Measurements from ENCODE around the gene PLCB1.

The PLCB1 gene

GRCh38 chr20:8406391-8406790, 274.3 kb downstream of the PLCB1 start:
- Histone ChIP-seq H3K4ac (ENCODE audit: low read length) (no peak overlapping the region), H3K9ac (ENCODE audit: low read depth, low read length, poor library complexity) (no peak overlapping the region), H3K18ac (ENCODE audit: low read length) (no peak overlapping the region), H2BK12ac (ENCODE audit: low read length) (no peak overlapping the region), H3K4me1 (ENCODE audit: control insufficient read depth in 2 of 2, insufficient read depth in 1 of 2, low read depth in 1 of 2, low read length in 2 of 2) (no peaks in the 10 kb centered on the region), H2AFZ (ENCODE audit: low read length) (no peak overlapping the region), H2BK5ac (ENCODE audit: low read length) (no peak overlapping the region), H3K27ac (replicated peaks; ENCODE audit: low read length) (no peak overlapping the region), H4K8ac (ENCODE audit: low read depth, low read length) (no peak overlapping the region), H2BK15ac (ENCODE audit: low read length) (no peak overlapping the region), H3K4me2 (ENCODE audit: insufficient read depth, low read length, poor library complexity, severe bottlenecking) (no peak overlapping the region), H2BK120ac (ENCODE audit: low read depth, low read length) (no peak overlapping the region), H3K36me3 (replicated peaks in 1 of 2; ENCODE audit: control insufficient read depth in 2 of 2, insufficient read depth in 2 of 2, low read length in 2 of 2) (no peaks in the 10 kb centered on the region), H4K91ac (ENCODE audit: low read depth, low read length, poor library complexity) (no peak overlapping the region), H2AK5ac (ENCODE audit: low read depth, low read length) (no peak overlapping the region), H3K23ac (ENCODE audit: low read depth, low read length, poor library complexity) (no peak overlapping the region), H3K79me1 (ENCODE audit: low read depth, low read length) (peaks cover 1% of the 10 kb centered on the region), H3K9me3 (replicated peaks in 1 of 2; ENCODE audit: control insufficient read depth in 2 of 2, insufficient read depth in 1 of 2, low read depth in 1 of 2, low read length in 2 of 2) (no peaks in the 10 kb centered on the region), H3K27me3 (ENCODE audit: control insufficient read depth in 3 of 3, insufficient read depth in 3 of 3, low read depth in 1 of 3, low read length in 3 of 3) (no peaks in the 10 kb centered on the region), H3K14ac (ENCODE audit: low read length) (no peak overlapping the region), H3K4me3 (ENCODE audit: low read length in 2 of 2) (no peak overlapping the region)
- WGBS, 2 donors (ENCODE audit: extremely low coverage in 2 of 2, insufficient read length in 2 of 2, insufficient replicate concordance in 1 of 2): no CpG with 5 or more reads among the region's 1 CpG
- DNase-seq (ENCODE audit: low spot score): no peak

GRCh38 chr20:8408587-8409307, 276.7 kb downstream of the PLCB1 start:
- no CpG with 5 or more reads among the region's 4 CpGs for WGBS, 2 donors (ENCODE audit: extremely low coverage in 2 of 2, insufficient read length in 2 of 2, insufficient replicate concordance in 1 of 2)
- H3K14ac ChIP-seq (ENCODE audit: low read length): no peak overlapping the region
- H2BK5ac ChIP-seq (ENCODE audit: low read length): no peak overlapping the region
- H3K9me3 ChIP-seq (replicated peaks in 1 of 2; ENCODE audit: control insufficient read depth in 2 of 2, insufficient read depth in 1 of 2, low read depth in 1 of 2, low read length in 2 of 2): no peaks in the 10 kb centered on the region
- no peak overlapping the region for H2AFZ ChIP-seq (ENCODE audit: low read length)
- no peaks in the 10 kb centered on the region for H3K27me3 ChIP-seq (ENCODE audit: control insufficient read depth in 3 of 3, insufficient read depth in 3 of 3, low read depth in 1 of 3, low read length in 3 of 3)
- no peak overlapping the region for H3K18ac ChIP-seq (ENCODE audit: low read length)
- no peak overlapping the region for H3K4me2 ChIP-seq (ENCODE audit: insufficient read depth, low read length, poor library complexity, severe bottlenecking)
- no peaks in the 10 kb centered on the region for H3K36me3 ChIP-seq (replicated peaks in 1 of 2; ENCODE audit: control insufficient read depth in 2 of 2, insufficient read depth in 2 of 2, low read length in 2 of 2)
- no peak overlapping the region for H2AK5ac ChIP-seq (ENCODE audit: low read depth, low read length)
- peaks cover 1% of the 10 kb centered on the region for H3K79me1 ChIP-seq (ENCODE audit: low read depth, low read length)
- no peak overlapping the region for H3K4ac ChIP-seq (ENCODE audit: low read length)
- no peak overlapping the region for H3K23ac ChIP-seq (ENCODE audit: low read depth, low read length, poor library complexity)
- no peak overlapping the region for H3K27ac ChIP-seq (replicated peaks; ENCODE audit: low read length)
- H3K4me3 ChIP-seq (ENCODE audit: low read length in 2 of 2): no peak overlapping the region
- no peak overlapping the region for H4K91ac ChIP-seq (ENCODE audit: low read depth, low read length, poor library complexity)
- H2BK15ac ChIP-seq (ENCODE audit: low read length): no peak overlapping the region
- H2BK120ac ChIP-seq (ENCODE audit: low read depth, low read length): no peak overlapping the region
- no peaks in the 10 kb centered on the region for H3K4me1 ChIP-seq (ENCODE audit: control insufficient read depth in 2 of 2, insufficient read depth in 1 of 2, low read depth in 1 of 2, low read length in 2 of 2)
- no peak overlapping the region for H2BK12ac ChIP-seq (ENCODE audit: low read length)
- H4K8ac ChIP-seq (ENCODE audit: low read depth, low read length): no peak overlapping the region
- no peak overlapping the region for H3K9ac ChIP-seq (ENCODE audit: low read depth, low read length, poor library complexity)
- no peak for DNase-seq (ENCODE audit: low spot score)

GRCh38 chr20:8413691-8414090, 281.6 kb downstream of the PLCB1 start:
- Histone ChIP-seq H3K4ac (ENCODE audit: low read length) (no peak overlapping the region), H2BK120ac (ENCODE audit: low read depth, low read length) (no peak overlapping the region), H3K36me3 (replicated peaks in 1 of 2; ENCODE audit: control insufficient read depth in 2 of 2, insufficient read depth in 2 of 2, low read length in 2 of 2) (no peaks in the 10 kb centered on the region), H2BK15ac (ENCODE audit: low read length) (no peak overlapping the region), H3K79me1 (ENCODE audit: low read depth, low read length) (no peaks in the 10 kb centered on the region), H3K23ac (ENCODE audit: low read depth, low read length, poor library complexity) (no peak overlapping the region), H3K18ac (ENCODE audit: low read length) (no peak overlapping the region), H3K9ac (ENCODE audit: low read depth, low read length, poor library complexity) (no peak overlapping the region), H3K4me2 (ENCODE audit: insufficient read depth, low read length, poor library complexity, severe bottlenecking) (no peak overlapping the region), H4K8ac (ENCODE audit: low read depth, low read length) (no peak overlapping the region), H3K14ac (ENCODE audit: low read length) (no peak overlapping the region), H2BK5ac (ENCODE audit: low read length) (no peak overlapping the region), H3K27me3 (ENCODE audit: control insufficient read depth in 3 of 3, insufficient read depth in 3 of 3, low read depth in 1 of 3, low read length in 3 of 3) (no peaks in the 10 kb centered on the region), H4K91ac (ENCODE audit: low read depth, low read length, poor library complexity) (no peak overlapping the region), H2BK12ac (ENCODE audit: low read length) (no peak overlapping the region), H3K9me3 (replicated peaks in 1 of 2; ENCODE audit: control insufficient read depth in 2 of 2, insufficient read depth in 1 of 2, low read depth in 1 of 2, low read length in 2 of 2) (no peaks in the 10 kb centered on the region), H2AFZ (ENCODE audit: low read length) (no peak overlapping the region), H3K4me3 (ENCODE audit: low read length in 2 of 2) (no peak overlapping the region), H2AK5ac (ENCODE audit: low read depth, low read length) (no peak overlapping the region), H3K4me1 (ENCODE audit: control insufficient read depth in 2 of 2, insufficient read depth in 1 of 2, low read depth in 1 of 2, low read length in 2 of 2) (peaks cover 1 to 5% of the 10 kb centered on the region in 2 donors), H3K27ac (replicated peaks; ENCODE audit: low read length) (no peak overlapping the region)
- no peak for DNase-seq (ENCODE audit: low spot score)
- WGBS, 2 donors (ENCODE audit: extremely low coverage in 2 of 2, insufficient read length in 2 of 2, insufficient replicate concordance in 1 of 2): no CpG with 5 or more reads among the region's 2 CpGs

- Histone ChIP-seq H2AFZ (ENCODE audit: low read length) (no peak overlapping the region), H3K9me3 (replicated peaks in 1 of 2; ENCODE audit: control insufficient read depth in 2 of 2, insufficient read depth in 1 of 2, low read depth in 1 of 2, low read length in 2 of 2) (no peaks in the 10 kb centered on the region), H3K36me3 (replicated peaks in 1 of 2; ENCODE audit: control insufficient read depth in 2 of 2, insufficient read depth in 2 of 2, low read length in 2 of 2) (no peaks in the 10 kb centered on the region), H3K9ac (ENCODE audit: low read depth, low read length, poor library complexity) (no peak overlapping the region), H2AK5ac (ENCODE audit: low read depth, low read length) (no peak overlapping the region), H4K91ac (ENCODE audit: low read depth, low read length, poor library complexity) (no peak overlapping the region), H4K8ac (ENCODE audit: low read depth, low read length) (no peak overlapping the region), H3K27ac (replicated peaks; ENCODE audit: low read length) (no peak overlapping the region), H3K27me3 (ENCODE audit: control insufficient read depth in 3 of 3, insufficient read depth in 3 of 3, low read depth in 1 of 3, low read length in 3 of 3) (no peaks in the 10 kb centered on the region), H3K14ac (ENCODE audit: low read length) (no peak overlapping the region), H3K4ac (ENCODE audit: low read length) (no peak overlapping the region), H2BK5ac (ENCODE audit: low read length) (no peak overlapping the region), H2BK120ac (ENCODE audit: low read depth, low read length) (no peak overlapping the region), H3K23ac (ENCODE audit: low read depth, low read length, poor library complexity) (no peak overlapping the region), H3K18ac (ENCODE audit: low read length) (no peak overlapping the region), H3K79me1 (ENCODE audit: low read depth, low read length) (no peaks in the 10 kb centered on the region), H3K4me1 (ENCODE audit: control insufficient read depth in 2 of 2, insufficient read depth in 1 of 2, low read depth in 1 of 2, low read length in 2 of 2) (peaks cover 1 to 5% of the 10 kb centered on the region in 2 donors), H3K4me2 (ENCODE audit: insufficient read depth, low read length, poor library complexity, severe bottlenecking) (no peak overlapping the region), H2BK12ac (ENCODE audit: low read length) (no peak overlapping the region), H3K4me3 (ENCODE audit: low read length in 2 of 2) (no peak overlapping the region), H2BK15ac (ENCODE audit: low read length) (no peak overlapping the region)
- no peak for DNase-seq (ENCODE audit: low spot score)
Observed at GRCh38 chr20:8414586-8415274, 282.7 kb downstream of the PLCB1 start.

Measured in neuronal stem cell (in vitro differentiated cells).